Astrocyte (in vitro differentiated cells and primary cell): ENCODE measurements around the gene PDE11A.

Experiments used
- CTCF ChIP-seq: IDR thresholded peaks from 2 replicates; pipeline ENCODE4 v1.5.1; 2011; ENCODE audit warnings: low read depth, mild to moderate bottlenecking, inconsistent platforms, low read length, moderate library complexity; ENCODE audit not compliant: insufficient read depth
- EZH2 ChIP-seq: IDR thresholded peaks from 2 replicates; pipeline ENCODE4 v1.6.1; 2012; ENCODE audit warnings: mild to moderate bottlenecking, low read length, inconsistent platforms; ENCODE audit not compliant: insufficient read depth

GRCh38 chr2:177679611-177680605 lies 392.7 kb downstream of the PDE11A start:
- TF ChIP-seq CTCF (no peak), EZH2 (no peak)
